Lower leg skin (tissue), 4 donors: Measurements from ENCODE around the gene CRX. TPM values are rescaled to one million over a fixed set of nuclear protein-coding genes. Genes with fewer than 3 reads are reported as not detected.

Source experiments
- DNase-seq, 2 donors: peaks; one replicate each; pipeline ENCODE4 v3.0.0-alpha.2; 2019; ENCODE audit warnings: low spot score in 2 of 2
- H3K4me3 ChIP-seq: fragments of 200-600 bp; sonication (generic); 2 replicates; pipeline ENCODE4 v1.5.1; 2017; ENCODE audit warnings: mild to moderate bottlenecking, low read depth; ENCODE audit not compliant: poor library complexity, severe bottlenecking
- CTCF ChIP-seq, 3 donors: fragments of 450-650 bp; IDR thresholded peaks; one replicate each; pipeline ENCODE4 v1.5.1; 2016; ENCODE audit warnings: antibody characterized with exemption in 3 of 3, mild to moderate bottlenecking in 3 of 3, moderate library complexity in 2 of 3
- POLR2A ChIP-seq, 2 donors: fragments of 450-650 bp; IDR thresholded peaks; one replicate each; pipeline ENCODE4 v1.6.1; 2016 to 2017; ENCODE audit warnings: antibody characterized with exemption in 2 of 2, mild to moderate bottlenecking in 1 of 2, moderate library complexity in 1 of 2
- WGBS, 2 donors: methylation state at CpG; one replicate each; pipeline ENCODE4 v1.1.5; 2018; 5-methylcytosine and 5-hydroxymethylcytosine counted together
- intact Hi-C: fragments of 100-400 bp; cut with DNase I; formaldehyde crosslinking; loops from one replicate; pipeline ENCODE4 v1.15.0; 2023; ENCODE audit warnings: low total_unique reads
- total RNA-seq, 4 donors: library from RNA; depleted of rRNA; stranded (reverse); fragments of >200 nt; gene quantifications; one replicate each; pipeline ENCODE4 v1.1.0, GENCODE V29; 2016

CRX gene
- total RNA-seq, 4 donors from 2014 or later, result not detected

GRCh38 chr19:47790398-47790814 is 31.3 kb upstream of the CRX start:
- H3K4me3 ChIP-seq, result no peak overlapping the region
- TF ChIP-seq CTCF (IDR thresholded peaks at IDR 0.05), result no peak
- TF ChIP-seq POLR2A (IDR thresholded peaks at IDR 0.05), result no peak
- intact Hi-C loops, result no loop called here
- DNase-seq, result peak; percentile 62 to 95
- 12 to 14% methylated on average over 10 of the region's 10 CpGs for WGBS, 2 donors

- intact Hi-C loops, result no loop called here
- WGBS, 2 donors, result 92 to 100% methylated on average over 1 of the region's 1 CpG
- no peak overlapping the region for H3K4me3 ChIP-seq
- TF ChIP-seq POLR2A (IDR thresholded peaks at IDR 0.05), result no peak
- no peak for DNase-seq
These were observed 29.1 kb upstream of the CRX start for GRCh38 chr19:47792616-47793015.

- intact Hi-C loops, result no loop called here
- H3K4me3 ChIP-seq, result no peak overlapping the region
- DNase-seq, result no peak
- 82 to 87% methylated on average over 18 of the region's 18 CpGs for WGBS, 2 donors
- TF ChIP-seq CTCF (IDR thresholded peaks at IDR 0.05) (no peak), POLR2A (IDR thresholded peaks at IDR 0.05) (no peak)
These were observed 27.2 kb upstream of the CRX start for GRCh38 chr19:47794526-47794925.

GRCh38 chr19:47796785-47797184 is 25.0 kb upstream of the CRX start:
- intact Hi-C loops, result no loop called here
- no peak for DNase-seq

GRCh38 chr19:47797996-47798903 is 23.5 kb upstream of the CRX start:
- DNase-seq, result no peak
- no peak for TF ChIP-seq POLR2A (IDR thresholded peaks at IDR 0.05)
- TF ChIP-seq CTCF (IDR thresholded peaks at IDR 0.05), result no peak
- 69 to 71% methylated on average over 14 of the region's 14 CpGs for WGBS, 2 donors
- intact Hi-C loops, result no loop called here
- H3K4me3 ChIP-seq, result no peak overlapping the region

More at GRCh38 chr19:47796785-47797184, 25.0 kb upstream of the CRX start:
- no peak overlapping the region for H3K4me3 ChIP-seq
- 91 to 94% methylated on average over 2 of the region's 2 CpGs for WGBS, 2 donors
- no peak for TF ChIP-seq CTCF (IDR thresholded peaks at IDR 0.05)
- no peak for TF ChIP-seq POLR2A (IDR thresholded peaks at IDR 0.05)

- no peak for DNase-seq
- 77 to 81% methylated on average over 4 of the region's 4 CpGs for WGBS, 2 donors
- TF ChIP-seq CTCF (IDR thresholded peaks at IDR 0.05), result no peak
- no peak for TF ChIP-seq POLR2A (IDR thresholded peaks at IDR 0.05)
- no peak overlapping the region for H3K4me3 ChIP-seq
- intact Hi-C loops, result no loop called here
These were observed 22.9 kb upstream of the CRX start for GRCh38 chr19:47798904-47799266.
